ENCODE data around the gene ANKFY1.

GRCh38 chr17:4247971-4248388 is 15.8 kb downstream of the ANKFY1 start:
- TF ChIP-seq POLR2A (IDR thresholded peaks at IDR 0.05; ENCODE audit: low read depth, low read length) (no peak), TAF1 (IDR thresholded peaks at IDR 0.05; ENCODE audit: low read depth, low read length) (no peak), POLR2AphosphoS5 (IDR thresholded peaks at IDR 0.05; ENCODE audit: low read depth, low read length) (no peak), SPI1 (IDR thresholded peaks at IDR 0.05; ENCODE audit: low read depth, low read length) (no peak), PAX5 (IDR thresholded peaks at IDR 0.05; ENCODE audit: insufficient read depth, low read length, severe bottlenecking) (no peak), POU2F2 (IDR thresholded peaks at IDR 0.05; ENCODE audit: low read depth, low read length) (no peak)
